Liver (tissue), 9 donors: ENCODE measurements around the gene CDC42. TPM values are rescaled to one million over a fixed set of nuclear protein-coding genes. Genes with fewer than 3 reads are reported as not detected.

Experiments
- DNase-seq: peaks from one replicate; pipeline ENCODE4 v3.0.0-alpha.2; 2017; ENCODE audit warnings: low spot score
- H3K27ac ChIP-seq, 2 donors: one replicate each; pipeline ENCODE4 v1.7.0; 2013; ENCODE audit warnings: inconsistent platforms in 2 of 2, low read length in 2 of 2, control low read depth in 1 of 2, low read depth in 1 of 2, mild to moderate bottlenecking in 1 of 2
- H3K27me3 ChIP-seq, 4 donors: one replicate each; pipeline versions ENCODE4 v1.6.1 to v1.7.0; 2013; ENCODE audit warnings: low read length in 3 of 4, inconsistent platforms in 1 of 4, mild to moderate bottlenecking in 1 of 4, moderate library complexity in 1 of 4; ENCODE audit not compliant: control insufficient read depth in 4 of 4, insufficient read depth in 4 of 4
- H3K36me3 ChIP-seq, 4 donors: one replicate each; pipeline versions ENCODE4 v1.6.1 to v1.7.0; 2013; ENCODE audit warnings: low read length in 3 of 4, mild to moderate bottlenecking in 3 of 4, low read depth in 1 of 4, moderate library complexity in 1 of 4; ENCODE audit not compliant: control insufficient read depth in 4 of 4, insufficient read depth in 3 of 4
- H3K4me1 ChIP-seq, 4 donors: one replicate each; pipeline versions ENCODE4 v1.6.1 to v1.7.0; 2013; ENCODE audit warnings: low read length in 3 of 4, mild to moderate bottlenecking in 3 of 4, moderate library complexity in 1 of 4; ENCODE audit not compliant: control insufficient read depth in 4 of 4, insufficient read depth in 4 of 4
- H3K4me3 ChIP-seq, 3 donors: one replicate each; pipeline versions ENCODE4 v1.6.1 to v1.7.0; 2013; ENCODE audit warnings: low read length in 3 of 3, control low read depth in 1 of 3, low read depth in 1 of 3, mild to moderate bottlenecking in 1 of 3
- H3K9ac ChIP-seq, 2 donors: one replicate each; pipeline ENCODE4 v1.7.0; 2013; ENCODE audit warnings: low read length in 2 of 2, mild to moderate bottlenecking in 2 of 2, moderate library complexity in 2 of 2, control low read depth in 1 of 2, low read depth in 1 of 2
- H3K9me3 ChIP-seq, 4 donors: one replicate each; pipeline versions ENCODE4 v1.6.1 to v1.7.0; 2013; ENCODE audit warnings: low read length in 3 of 4; ENCODE audit not compliant: control insufficient read depth in 4 of 4
- CTCF ChIP-seq: fragments of 150-350 bp; IDR thresholded peaks from 2 replicates; pipeline ENCODE4 v1.5.1; 2017; ENCODE audit warnings: improper control_type of control experiment, low read depth, low read length; ENCODE audit not compliant: missing input control
- EGR1 ChIP-seq, 2 donors: IDR thresholded peaks; 2 replicates each; pipeline ENCODE4 v1.6.1; 2016 to 2018; ENCODE audit warnings: antibody characterized with exemption in 2 of 2, low read depth in 2 of 2
- FOXA1 ChIP-seq: IDR thresholded peaks from 2 replicates; pipeline ENCODE4 v1.6.1; 2016; ENCODE audit warnings: antibody characterized with exemption
- HNF4A ChIP-seq, 2 donors: conservative IDR thresholded peaks; 2 replicates each; pipeline ENCODE4 v1.6.1; 2016; ENCODE audit warnings: antibody characterized with exemption in 2 of 2, mild to moderate bottlenecking in 2 of 2
- HNF4G ChIP-seq: IDR thresholded peaks from 2 replicates; pipeline ENCODE4 v1.6.1; 2016; ENCODE audit warnings: antibody characterized with exemption
- JUND ChIP-seq, 2 donors: IDR thresholded peaks; 2 replicates each; pipeline ENCODE4 v1.6.1; 2016; ENCODE audit warnings: antibody characterized with exemption in 2 of 2
- MAX ChIP-seq: IDR thresholded peaks from 2 replicates; pipeline ENCODE4 v1.6.1; 2016; ENCODE audit warnings: antibody characterized with exemption
- NR2F2 ChIP-seq: IDR thresholded peaks from 2 replicates; pipeline ENCODE4 v1.6.1; 2016; ENCODE audit warnings: antibody characterized with exemption
- RAD21 ChIP-seq, 2 donors: IDR thresholded peaks; 2 replicates each; pipeline ENCODE4 v1.6.1; 2016; ENCODE audit warnings: antibody characterized with exemption in 2 of 2, mild to moderate bottlenecking in 2 of 2
- REST ChIP-seq: IDR thresholded peaks from 2 replicates; pipeline ENCODE4 v1.6.1; 2016; ENCODE audit warnings: antibody characterized with exemption, mild to moderate bottlenecking
- RXRA ChIP-seq, 2 donors: IDR thresholded peaks; 2 replicates each; pipeline ENCODE4 v1.6.1; 2017 to 2018; ENCODE audit warnings: antibody characterized with exemption in 2 of 2, mild to moderate bottlenecking in 1 of 2
- SP1 ChIP-seq: IDR thresholded peaks from 2 replicates; pipeline ENCODE4 v1.6.1; 2018; ENCODE audit warnings: antibody characterized with exemption, mild to moderate bottlenecking
- TAF1 ChIP-seq: conservative IDR thresholded peaks from 2 replicates; pipeline ENCODE4 v1.6.1; 2016; ENCODE audit warnings: antibody characterized with exemption, mild to moderate bottlenecking
- YY1 ChIP-seq: IDR thresholded peaks from 2 replicates; pipeline ENCODE4 v1.6.1; 2016; ENCODE audit warnings: antibody characterized with exemption, mild to moderate bottlenecking
- ZBTB33 ChIP-seq: IDR thresholded peaks from 2 replicates; pipeline ENCODE4 v1.6.1; 2016; ENCODE audit warnings: antibody characterized with exemption
- WGBS: extraction: QIAGEN DNeasy Blood & Tissue Kit; methylation state at CpG from one replicate; pipeline ENCODE4 v1.1.7; 2013; 5-methylcytosine and 5-hydroxymethylcytosine counted together
- polyA plus RNA-seq, 2 donors: library from polyadenylated mRNA; stranded (reverse) in 1 of 2; unstranded in 1 of 2; fragments of 200-250 nt in 1 of 2; fragments of >200 nt in 1 of 2; fragmentation: Nextera tagmentation in 1 of 2; extraction: Ambion mirVana in 1 of 2; gene quantifications; one replicate each; pipeline versions ENCODE4 v1.2.1 to v1.2.3, GENCODE V29; 2013 to 2015
- total RNA-seq, 2 donors: library from RNA; depleted of rRNA; stranded (reverse); fragments of >200 nt; gene quantifications; one replicate each; pipeline ENCODE4 v1.2.3, GENCODE V29; 2014
- donor health status: healthy.
- donor health status: healthy.
- donor health status: healthy.
- donor health status: healthy.
- donor health status: healthy.

Gene CDC42
- total and polyA plus RNA-seq, 4 donors: 40.3 to 140 (median 69.0) TPM

- no peak for TF ChIP-seq CTCF
Observed at GRCh38 chr1:22115286-22115685, 62.8 kb downstream of the CDC42 start (continued).

- no peak for TF ChIP-seq RXRA (IDR thresholded peaks at IDR 0.05)
- TF ChIP-seq ZBTB33: no peak
- no peak for TF ChIP-seq NR2F2
- TF ChIP-seq EGR1 (IDR thresholded peaks at IDR 0.05; ENCODE audit: low read depth in 2 of 2): no peak
- TF ChIP-seq RAD21 (IDR thresholded peaks at IDR 0.05): no peak
- TF ChIP-seq TAF1: no peak
- TF ChIP-seq CTCF: no peak
- TF ChIP-seq FOXA1: no peak
- no peak for TF ChIP-seq MAX
- TF ChIP-seq JUND (IDR thresholded peaks at IDR 0.05): no peak
- TF ChIP-seq YY1: no peak
- TF ChIP-seq HNF4G: no peak
- Histone ChIP-seq H3K9me3 (no peaks in the 10 kb centered on the region), H3K27me3 (no peaks in the 10 kb centered on the region), H3K27ac (no peak overlapping the region), H3K4me1 (peaks cover 0 to 3% (median 0%) of the 10 kb centered on the region in 4 donors), H3K4me3 (no peak overlapping the region), H3K9ac (no peak overlapping the region), H3K36me3 (no peaks in the 10 kb centered on the region)
- DNase-seq: no peak
- WGBS: 80% methylated on average over 4 of the region's 4 CpGs
Observed at GRCh38 chr1:22117238-22117637, 64.7 kb downstream of the CDC42 start.

GRCh38 chr1:22117851-22118250, 65.3 kb downstream of the CDC42 start:
- Histone ChIP-seq H3K36me3 (no peaks in the 10 kb centered on the region), H3K4me1 (peaks cover 0 to 3% (median 0%) of the 10 kb centered on the region in 4 donors), H3K27me3 (no peaks in the 10 kb centered on the region), H3K27ac (no peak overlapping the region), H3K9ac (no peak overlapping the region), H3K9me3 (no peaks in the 10 kb centered on the region), H3K4me3 (no peak overlapping the region)
- WGBS: 87% methylated on average over 5 of the region's 5 CpGs
- no peak for TF ChIP-seq RAD21 (IDR thresholded peaks at IDR 0.05)
- TF ChIP-seq ZBTB33: no peak
- TF ChIP-seq TAF1: no peak
- no peak for TF ChIP-seq NR2F2
- TF ChIP-seq MAX: no peak
- no peak for TF ChIP-seq SP1
- no peak for TF ChIP-seq HNF4A (conservative IDR thresholded peaks at IDR 0.05)
- TF ChIP-seq RXRA (IDR thresholded peaks at IDR 0.05): no peak
- no peak for TF ChIP-seq REST
- TF ChIP-seq FOXA1: no peak
- DNase-seq: no peak
